HEK293T (cell line): ENCODE data around the gene LSAMP.
"Not testable (repeated sequence)": the region's sequence is repeated elsewhere in the genome, so short reads cannot be mapped to it uniquely, and the experiment has no call there.

Experiments used
- BHLHE40 ChIP-seq: fragments of 450-650 bp; IDR thresholded peaks from 2 replicates; pipeline ENCODE4 v1.6.1; 2016; ENCODE audit warnings: mild to moderate bottlenecking, moderate library complexity, borderline replicate concordance
- FOXA1 ChIP-seq: fragments of 450-650 bp; IDR thresholded peaks from 2 replicates; pipeline ENCODE4 v1.6.1; 2016; ENCODE audit warnings: mild to moderate bottlenecking
- HDGF ChIP-seq: fragments of 450-650 bp; IDR thresholded peaks from 2 replicates; pipeline ENCODE4 v1.6.1; 2017; ENCODE audit warnings: antibody characterized with exemption, borderline replicate concordance
- LEF1 ChIP-seq: fragments of 450-650 bp; IDR thresholded peaks from 2 replicates; pipeline ENCODE4 v1.6.1; 2017; ENCODE audit warnings: mild to moderate bottlenecking, borderline replicate concordance
- PKNOX1 ChIP-seq: fragments of 450-650 bp; IDR thresholded peaks from 2 replicates; pipeline ENCODE4 v1.6.1; 2016
- SP1 ChIP-seq: fragments of 450-650 bp; IDR thresholded peaks from 2 replicates; pipeline ENCODE4 v1.6.1; 2017

DNA sequence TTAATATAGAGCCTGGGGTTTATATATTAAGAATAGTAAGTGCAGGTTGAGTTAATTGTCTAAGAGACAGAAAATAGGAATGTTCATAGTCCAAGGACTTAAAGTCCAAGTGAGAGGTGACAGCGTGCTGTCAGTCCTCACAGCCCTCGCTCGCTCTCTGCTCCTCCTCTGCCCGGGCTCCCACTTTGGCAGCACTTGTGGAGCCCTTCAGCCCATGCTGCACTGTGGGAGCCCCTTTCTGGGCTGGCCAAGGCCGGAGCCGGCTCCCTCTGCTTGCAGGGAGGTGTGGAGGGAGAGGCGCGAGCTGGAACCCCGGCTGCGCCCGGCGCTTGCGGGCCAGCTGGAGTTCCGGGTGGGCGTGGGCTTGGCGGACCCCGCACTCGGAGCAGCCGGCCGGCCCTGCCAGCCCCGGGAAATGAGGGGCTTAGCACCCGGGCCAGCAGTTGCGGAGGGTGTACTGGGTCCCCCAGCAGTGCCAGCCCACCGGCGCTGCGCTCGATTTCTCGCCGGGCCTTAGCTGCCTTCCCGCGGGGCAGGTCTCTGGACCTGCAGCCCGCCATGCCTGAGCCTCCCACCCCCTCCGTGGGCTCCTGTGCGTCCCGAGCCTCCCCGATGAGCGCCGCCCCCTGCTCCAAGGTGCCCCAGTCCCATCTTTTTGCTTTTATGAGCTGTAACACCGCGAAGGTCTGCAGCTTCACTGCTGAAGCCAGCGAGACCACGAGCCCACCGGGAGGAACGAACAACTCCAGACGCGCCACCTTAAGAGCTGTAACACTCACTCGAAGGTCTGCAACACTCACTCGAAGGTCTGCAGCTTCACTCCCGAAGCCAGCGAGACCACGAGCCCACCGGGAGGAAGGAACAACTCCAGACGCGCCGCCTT is 653.8 kb downstream of the LSAMP start:
- TF ChIP-seq PKNOX1, SP1, HDGF, BHLHE40, LEF1, FOXA1: not testable (repeated sequence)
